Panc1 (cell line): ENCODE results near the gene SORT1. TPM values are rescaled to one million over a fixed set of nuclear protein-coding genes. Genes with fewer than 3 reads are reported as not detected.

Source experiments
- ATAC-seq: fragments of 200-7000 bp; cut with Tn5 transposase; 2 replicates; pipeline ENCODE4 v1.9.1; 2020; ENCODE audit warnings: mild to moderate bottlenecking, moderate library complexity
- BruUV-seq: library from RNA; stranded (reverse); fragments of 400-500 nt; replicated peaks from 2 replicates; lab custom pipeline; 2021; lab: Mats Ljungman, UMichigan
- CTCF ChIA-PET: fragments of 300-600 bp; sonication (Branson Sonifier 250); formaldehyde crosslinking; loops from one replicate; lab custom pipeline; 2022; ENCODE audit warnings: antibody characterized with exemption; lab: Charles Lee
- POLR2A ChIA-PET: fragments of 300-600 bp; sonication (Branson Sonifier 250); formaldehyde crosslinking; loops from one replicate; lab custom pipeline; 2022; ENCODE audit warnings: antibody characterized with exemption; lab: Charles Lee
- DNase-seq: peaks from one replicate; pipeline ENCODE4 v3.0.0-alpha.2; 2010; ENCODE audit warnings: low read depth, low spot score
- H3K27ac ChIP-seq: 2 replicates; pipeline ENCODE4 v1.5.1; 2011; ENCODE audit warnings: mild to moderate bottlenecking, low read length, inconsistent platforms
- H3K27me3 ChIP-seq: fragments of 200-500 bp; sonication (Bioruptor generic); 2 replicates; pipeline ENCODE4 v1.6.0; 2014; ENCODE audit warnings: low read length, inconsistent platforms; ENCODE audit not compliant: control insufficient read depth, insufficient read depth
- H3K36me3 ChIP-seq: fragments of 200-500 bp; sonication (Bioruptor generic); 2 replicates; pipeline ENCODE4 v1.5.1; 2014; ENCODE audit warnings: inconsistent platforms, mild to moderate bottlenecking, low read length, moderate library complexity; ENCODE audit not compliant: control insufficient read depth, insufficient read depth
- H3K4me1 ChIP-seq: 2 replicates; pipeline ENCODE4 v1.5.1; 2011; ENCODE audit warnings: inconsistent platforms, mild to moderate bottlenecking, low read length, moderate library complexity; ENCODE audit not compliant: control insufficient read depth, insufficient read depth
- H3K4me3 ChIP-seq, 2 experiments: 2 replicates each; pipeline ENCODE4 v1.5.1; 2011 to 2012; ENCODE audit warnings: low read depth in 2 of 2, low read length in 2 of 2, mild to moderate bottlenecking in 2 of 2, inconsistent platforms in 1 of 2, moderate library complexity in 1 of 2
- H3K9me3 ChIP-seq: fragments of 200-500 bp; sonication (Bioruptor generic); 2 replicates; pipeline ENCODE4 v1.5.1; 2014; ENCODE audit warnings: low read depth, mild to moderate bottlenecking, inconsistent platforms, low read length, moderate library complexity; ENCODE audit not compliant: control insufficient read depth, insufficient read depth
- CTCF ChIP-seq: fragments of 450-650 bp; IDR thresholded peaks from 2 replicates; pipeline ENCODE4 v1.5.1; 2017; ENCODE audit warnings: mild to moderate bottlenecking
- POLR2AphosphoS5 ChIP-seq: IDR thresholded peaks from 2 replicates; pipeline ENCODE4 v1.6.1; 2012; ENCODE audit warnings: mild to moderate bottlenecking, low read depth, low read length, moderate library complexity
- REST ChIP-seq, 2 experiments: IDR thresholded peaks; 2 replicates each; pipeline ENCODE4 v1.6.1; 2011 to 2012; ENCODE audit warnings: low read depth in 2 of 2, control low read depth in 1 of 2, low read length in 1 of 2, mild to moderate bottlenecking in 1 of 2, moderate library complexity in 1 of 2; ENCODE audit not compliant: insufficient read depth in 1 of 2
- SIN3A ChIP-seq: IDR thresholded peaks from 2 replicates; pipeline ENCODE4 v1.6.1; 2012; ENCODE audit warnings: low read depth, mild to moderate bottlenecking, low read length, moderate library complexity, borderline replicate concordance; ENCODE audit not compliant: insufficient read depth
- TCF7L2 ChIP-seq: IDR thresholded peaks from 2 replicates; pipeline ENCODE4 v1.6.1; 2011; ENCODE audit warnings: mild to moderate bottlenecking, low read depth, low read length, inconsistent platforms
- in situ Hi-C: cut with HindIII; loops from 2 replicates; pipeline ENCODE4 v1.10.0; 2016; ENCODE audit warnings: low sequenced_read_pairs, low pct_unique_long_range_greater_than_20kb
- intact Hi-C: fragments of 100-400 bp; cut with micrococcal nuclease; formaldehyde crosslinking; loops from one replicate; pipeline ENCODE4 v1.10.0; 2022; ENCODE audit not compliant: unreplicated experiment
- total RNA-seq: library from RNA; stranded (reverse); gene quantifications from one replicate; pipeline ENCODE4 v1.2.1, GENCODE V29; 2021; ENCODE audit not compliant: unreplicated experiment

SORT1 gene
- total RNA-seq, 1 experiment from 2014 or later = 25.1 TPM

GRCh38 chr1:109294481-109294880 is 103.2 kb downstream of the SORT1 start:
- ChIA-PET CTCF (no interaction called here), POLR2A (no interaction called here)
- no peak for DNase-seq
- Histone ChIP-seq H3K36me3 (no peaks in the 10 kb centered on the region), H3K4me1 (no peaks in the 10 kb centered on the region), H3K4me3 (no peak overlapping the region), H3K9me3 (no peaks in the 10 kb centered on the region), H3K27me3 (no peaks in the 10 kb centered on the region), H3K27ac (no peak overlapping the region)
- intact Hi-C loops (no loop called here), in situ Hi-C loops (no loop called here)
- TF ChIP-seq TCF7L2 (no peak), SIN3A (no peak), REST (IDR thresholded peaks at IDR 0.05; ENCODE audit: insufficient read depth in 1 of 2, low read depth in 2 of 2, low read length in 1 of 2) (no peak), POLR2AphosphoS5 (no peak), CTCF (no peak)
- no peak for ATAC-seq
- BruUV-seq = no TSS peak

GRCh38 chr1:109293026-109293425 is 104.7 kb downstream of the SORT1 start:
- CTCF ChIA-PET = no interaction called here
- in situ Hi-C loops = no loop called here
- TF ChIP-seq TCF7L2 = no peak
- TF ChIP-seq POLR2AphosphoS5 = no peak
- TF ChIP-seq REST (IDR thresholded peaks at IDR 0.05; ENCODE audit: insufficient read depth in 1 of 2, low read depth in 2 of 2, low read length in 1 of 2) = no peak
- TF ChIP-seq SIN3A = no peak
- Histone ChIP-seq H3K4me3 (no peak overlapping the region), H3K36me3 (no peaks in the 10 kb centered on the region), H3K27ac (no peak overlapping the region), H3K4me1 (no peaks in the 10 kb centered on the region), H3K9me3 (no peaks in the 10 kb centered on the region), H3K27me3 (no peaks in the 10 kb centered on the region)
- no peak for ATAC-seq
- intact Hi-C loops = no loop called here
- POLR2A ChIA-PET = no interaction called here
- DNase-seq = no peak
- BruUV-seq = no TSS peak
